KMS-11 (cell line): Measurements from ENCODE around the gene TAMALIN.

Source experiments
- H2AFZ ChIP-seq: fragments of 200-600 bp; sonication (generic); 2 replicates; pipeline ENCODE4 v1.6.1; 2016; ENCODE audit warnings: antibody characterized with exemption, mixed run types, low read depth
- H3K27ac ChIP-seq: fragments of 200-600 bp; sonication (generic); 2 replicates; pipeline ENCODE4 v1.6.1; 2016; ENCODE audit warnings: mild to moderate bottlenecking, mixed run types
- H3K27me3 ChIP-seq: fragments of 200-600 bp; sonication (generic); 2 replicates; pipeline ENCODE4 v1.6.1; 2017; ENCODE audit warnings: mild to moderate bottlenecking, low read depth, mixed run types, moderate library complexity; ENCODE audit not compliant: insufficient read depth
- H3K36me3 ChIP-seq: fragments of 200-600 bp; sonication (generic); 2 replicates; pipeline ENCODE4 v1.6.1; 2017; ENCODE audit warnings: mild to moderate bottlenecking, mixed run types; ENCODE audit not compliant: insufficient read depth
- H3K4me1 ChIP-seq: fragments of 200-600 bp; sonication (generic); 2 replicates; pipeline ENCODE4 v1.6.1; 2016; ENCODE audit warnings: mild to moderate bottlenecking, low read depth, mixed run types; ENCODE audit not compliant: poor library complexity, severe bottlenecking
- H3K4me2 ChIP-seq: fragments of 200-600 bp; sonication (generic); 2 replicates; pipeline ENCODE4 v1.7.0; 2016; ENCODE audit warnings: mild to moderate bottlenecking, mixed run types
- H3K4me3 ChIP-seq: fragments of 200-600 bp; sonication (generic); IDR thresholded peaks from 2 replicates; pipeline ENCODE4 v1.6.1; 2017; ENCODE audit warnings: low read depth, low read length, mixed read lengths; ENCODE audit not compliant: insufficient read depth
- H3K79me2 ChIP-seq: fragments of 200-600 bp; sonication (generic); 2 replicates; pipeline ENCODE4 v1.6.1; 2016; ENCODE audit warnings: low read depth, mixed run types; ENCODE audit not compliant: insufficient read depth
- H3K9ac ChIP-seq: fragments of 200-600 bp; sonication (generic); 2 replicates; pipeline ENCODE4 v1.6.1; 2016; ENCODE audit warnings: mild to moderate bottlenecking, mixed run types
- H4K20me1 ChIP-seq: fragments of 200-600 bp; sonication (generic); 2 replicates; pipeline ENCODE4 v1.6.1; 2016; ENCODE audit warnings: mild to moderate bottlenecking, mixed run types; ENCODE audit not compliant: insufficient read depth
- CTCF ChIP-seq: fragments of 200-600 bp; sonication (generic); conservative IDR thresholded peaks from 2 replicates; pipeline ENCODE4 v1.6.1; 2017; ENCODE audit warnings: low read depth, mild to moderate bottlenecking, antibody characterized with exemption, low read length, moderate library complexity, mixed read lengths

Gene TAMALIN

GRCh38 chr12:52003591-52003990 is 3.2 kb upstream of the TAMALIN start:
- H4K20me1 ChIP-seq: no peaks in the 10 kb centered on the region
- no peak overlapping the region for H3K27ac ChIP-seq
- no peak overlapping the region for H3K4me3 ChIP-seq
- no peak overlapping the region for H2AFZ ChIP-seq
- no peak overlapping the region for H3K9ac ChIP-seq
- no peaks in the 10 kb centered on the region for H3K36me3 ChIP-seq
- no peaks in the 10 kb centered on the region for H3K79me2 ChIP-seq
- H3K4me1 ChIP-seq: no peaks in the 10 kb centered on the region
- TF ChIP-seq CTCF: no peak
- H3K27me3 ChIP-seq: peaks cover 36% of the 10 kb centered on the region
- no peak overlapping the region for H3K4me2 ChIP-seq

GRCh38 chr12:52004042-52004648 is 2.6 kb upstream of the TAMALIN start:
- no peak overlapping the region for H3K4me2 ChIP-seq
- H3K36me3 ChIP-seq: no peaks in the 10 kb centered on the region
- no peaks in the 10 kb centered on the region for H4K20me1 ChIP-seq
- H3K27me3 ChIP-seq: peaks cover 36% of the 10 kb centered on the region
- no peak overlapping the region for H3K9ac ChIP-seq
- no peak overlapping the region for H3K4me3 ChIP-seq
- TF ChIP-seq CTCF: peak; percentile 62
- H3K4me1 ChIP-seq: no peaks in the 10 kb centered on the region
- no peaks in the 10 kb centered on the region for H3K79me2 ChIP-seq
- no peak overlapping the region for H2AFZ ChIP-seq
- H3K27ac ChIP-seq: no peak overlapping the region

GRCh38 chr12:52005218-52005902 is 1.4 kb upstream of the TAMALIN start:
- no peak for TF ChIP-seq CTCF
- Histone ChIP-seq H2AFZ (no peak overlapping the region), H3K27me3 (peaks cover 36% of the 10 kb centered on the region), H3K27ac (no peak overlapping the region), H3K36me3 (no peaks in the 10 kb centered on the region), H3K4me3 (no peak overlapping the region), H4K20me1 (no peaks in the 10 kb centered on the region), H3K4me1 (no peaks in the 10 kb centered on the region), H3K79me2 (no peaks in the 10 kb centered on the region), H3K4me2 (no peak overlapping the region), H3K9ac (no peak overlapping the region)

GRCh38 chr12:52005903-52006703 is 643 bp upstream of the TAMALIN start:
- Histone ChIP-seq H4K20me1 (no peaks in the 10 kb centered on the region), H3K27me3 (peaks cover 36% of the 10 kb centered on the region), H3K36me3 (no peaks in the 10 kb centered on the region), H3K4me2 (peak overlapping the region; percentile 38; the same call in 1 of the 2 replicates), H3K79me2 (no peaks in the 10 kb centered on the region), H3K9ac (no peak overlapping the region), H2AFZ (no peak overlapping the region), H3K4me3 (no peak overlapping the region), H3K4me1 (no peaks in the 10 kb centered on the region), H3K27ac (no peak overlapping the region)
- no peak for TF ChIP-seq CTCF
